ENCODE results near the gene NOP53.

GRCh38 chr19:47742634-47743033 lies 2.7 kb upstream of the NOP53 start:
- TF ChIP-seq POLR2AphosphoS5 (IDR thresholded peaks at IDR 0.05) (no peak), CTCF (IDR thresholded peaks at IDR 0.05) (no peak), POLR2A (IDR thresholded peaks at IDR 0.05) (no peak)

Data from sigmoid colon (tissue), 4 donors.